Smooth muscle cell (in vitro differentiated cells): ENCODE data around the gene ZEB2. TPM values are rescaled to one million over a fixed set of nuclear protein-coding genes. Genes with fewer than 3 reads are reported as not detected.

Experiments used
- DNase-seq: peaks from one replicate; lab custom pipeline; 2025; ENCODE audit not compliant: unreplicated experiment; lab: John Stamatoyannopoulos, UW
- H2AFZ ChIP-seq: fragments of 200-600 bp; sonication (generic); 2 replicates; pipeline ENCODE4 v1.6.0; 2016; ENCODE audit warnings: antibody characterized with exemption, low read depth, mild to moderate bottlenecking
- H3F3A ChIP-seq: fragments of 200-600 bp; sonication (generic); 2 replicates; pipeline ENCODE4 v1.6.0; 2017; ENCODE audit warnings: antibody characterized with exemption, low read depth
- H3K27ac ChIP-seq: fragments of 200-600 bp; sonication (generic); 2 replicates; pipeline ENCODE4 v1.5.1; 2016; ENCODE audit warnings: low read depth, mild to moderate bottlenecking
- H3K27me3 ChIP-seq: fragments of 200-600 bp; sonication (generic); 2 replicates; pipeline ENCODE4 v1.6.1; 2016; ENCODE audit warnings: low read depth, mild to moderate bottlenecking
- H3K36me3 ChIP-seq: fragments of 200-600 bp; sonication (generic); 2 replicates; pipeline ENCODE4 v1.5.1; 2016; ENCODE audit warnings: low read depth
- H3K4me1 ChIP-seq: fragments of 200-600 bp; sonication (generic); 2 replicates; pipeline ENCODE4 v1.5.1; 2016; ENCODE audit warnings: low read depth
- H3K4me2 ChIP-seq: fragments of 200-600 bp; sonication (generic); 2 replicates; pipeline ENCODE4 v1.6.0; 2016; ENCODE audit warnings: mild to moderate bottlenecking
- H3K4me3 ChIP-seq: fragments of 200-600 bp; sonication (generic); 2 replicates; pipeline ENCODE4 v1.5.1; 2016; ENCODE audit warnings: mild to moderate bottlenecking
- H3K79me2 ChIP-seq: fragments of 200-600 bp; sonication (generic); 2 replicates; pipeline ENCODE4 v1.6.0; 2016; ENCODE audit warnings: low read depth, mild to moderate bottlenecking
- H3K9ac ChIP-seq: fragments of 200-600 bp; sonication (generic); 2 replicates; pipeline ENCODE4 v1.6.0; 2016; ENCODE audit warnings: low read depth
- H3K9me3 ChIP-seq: fragments of 200-600 bp; sonication (generic); replicated peaks from 2 replicates; pipeline ENCODE4 v1.5.1; 2016; ENCODE audit warnings: low read depth
- H4K20me1 ChIP-seq: fragments of 200-600 bp; sonication (generic); 2 replicates; pipeline ENCODE4 v1.6.0; 2016; ENCODE audit warnings: low read depth
- WGBS: methylation state at CpG from one replicate; pipeline ENCODE4 v1.1.7; 2016; ENCODE audit warnings: low lambda C conversion rate; 5-methylcytosine and 5-hydroxymethylcytosine counted together
- polyA plus RNA-seq: library from polyadenylated mRNA; unstranded; fragments of >200 nt; fragmentation: Nextera tagmentation; extraction: Ambion mirVana; gene quantifications from 2 replicates; pipeline ENCODE4 v1.2.1, GENCODE V29; 2016
- total RNA-seq: library from RNA; depleted of rRNA; stranded (reverse); fragments of >200 nt; gene quantifications from 2 replicates; pipeline ENCODE4 v1.2.3, GENCODE V29; 2014
- TF ChIP-seq, protein P1 (sequence below): fragments of 200-600 bp; sonication (generic); IDR thresholded peaks from 2 replicates; pipeline ENCODE4 v1.5.1; 2017; ENCODE audit warnings: borderline replicate concordance, mild to moderate bottlenecking, antibody characterized with exemption; ENCODE audit not compliant: insufficient read depth, poor library complexity, severe bottlenecking

Gene ZEB2
- total and polyA plus RNA-seq, 2 experiments from 2014 or later = 67.5 to 148 TPM

- DNase-seq = no peak
- WGBS = 89% methylated on average over 6 of the region's 6 CpGs
- Histone ChIP-seq H3K4me3 (no peak overlapping the region), H3K36me3 (peaks cover 6% of the 10 kb centered on the region), H3K9me3 (no peaks in the 10 kb centered on the region), H3K27me3 (no peaks in the 10 kb centered on the region), H4K20me1 (peaks cover 86% of the 10 kb centered on the region), H3K27ac (peak overlapping the region; percentile 93), H3K4me2 (peak overlapping the region; percentile 75), H3K9ac (no peak overlapping the region), H3K79me2 (peaks cover 85% of the 10 kb centered on the region), H2AFZ (no peak overlapping the region), H3F3A (peaks cover 38% of the 10 kb centered on the region), H3K4me1 (peaks cover 68% of the 10 kb centered on the region)
- TF ChIP-seq, protein P1, sequence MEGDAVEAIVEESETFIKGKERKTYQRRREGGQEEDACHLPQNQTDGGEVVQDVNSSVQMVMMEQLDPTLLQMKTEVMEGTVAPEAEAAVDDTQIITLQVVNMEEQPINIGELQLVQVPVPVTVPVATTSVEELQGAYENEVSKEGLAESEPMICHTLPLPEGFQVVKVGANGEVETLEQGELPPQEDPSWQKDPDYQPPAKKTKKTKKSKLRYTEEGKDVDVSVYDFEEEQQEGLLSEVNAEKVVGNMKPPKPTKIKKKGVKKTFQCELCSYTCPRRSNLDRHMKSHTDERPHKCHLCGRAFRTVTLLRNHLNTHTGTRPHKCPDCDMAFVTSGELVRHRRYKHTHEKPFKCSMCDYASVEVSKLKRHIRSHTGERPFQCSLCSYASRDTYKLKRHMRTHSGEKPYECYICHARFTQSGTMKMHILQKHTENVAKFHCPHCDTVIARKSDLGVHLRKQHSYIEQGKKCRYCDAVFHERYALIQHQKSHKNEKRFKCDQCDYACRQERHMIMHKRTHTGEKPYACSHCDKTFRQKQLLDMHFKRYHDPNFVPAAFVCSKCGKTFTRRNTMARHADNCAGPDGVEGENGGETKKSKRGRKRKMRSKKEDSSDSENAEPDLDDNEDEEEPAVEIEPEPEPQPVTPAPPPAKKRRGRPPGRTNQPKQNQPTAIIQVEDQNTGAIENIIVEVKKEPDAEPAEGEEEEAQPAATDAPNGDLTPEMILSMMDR = no peak
These were observed 90.4 kb downstream of the ZEB2 start for GRCh38 chr2:144429396-144430112.

DNA sequence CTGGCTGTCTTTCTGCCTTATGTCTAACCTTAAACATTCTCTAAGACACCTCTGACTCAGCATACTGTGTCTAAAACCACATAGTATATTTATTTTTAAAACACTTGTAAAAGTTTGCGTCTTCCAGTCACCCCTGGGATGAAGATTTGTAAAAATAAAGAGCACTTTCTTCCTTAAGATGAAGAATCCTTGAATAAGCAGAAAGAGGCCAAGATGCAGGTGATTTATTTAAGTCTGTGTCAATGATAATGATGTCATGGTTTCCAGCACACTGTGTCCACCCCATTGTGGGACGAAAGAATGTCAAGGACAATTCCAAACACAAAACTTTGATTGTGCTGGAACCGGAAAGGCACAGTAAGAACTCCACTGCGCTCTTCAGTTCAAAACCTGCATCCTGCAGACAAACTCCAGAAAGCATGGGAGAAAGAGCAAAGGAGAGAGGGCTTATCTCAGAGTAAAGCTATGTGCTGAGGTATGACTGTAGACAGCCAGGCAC, 92.9 kb downstream of the ZEB2 start:
- Histone ChIP-seq H3K27me3 (no peaks in the 10 kb centered on the region), H3K4me2 (peak overlapping the region; percentile 69), H3K27ac (peak overlapping the region; percentile 93), H3K4me1 (peaks cover 49% of the 10 kb centered on the region), H2AFZ (no peak overlapping the region), H3K4me3 (no peak overlapping the region), H3K9me3 (no peaks in the 10 kb centered on the region), H4K20me1 (peaks cover 61% of the 10 kb centered on the region), H3K9ac (peak overlapping the region; percentile 51), H3K36me3 (peaks cover 6% of the 10 kb centered on the region), H3F3A (peaks cover 30% of the 10 kb centered on the region), H3K79me2 (peaks cover 85% of the 10 kb centered on the region)
- TF ChIP-seq, protein P1 = no peak
- no peak for DNase-seq
- 13% methylated on average over 4 of the region's 4 CpGs for WGBS

GRCh38 chr2:144426355-144426754, 93.6 kb downstream of the ZEB2 start:
- TF ChIP-seq, protein P1 = no peak
- H3K79me2 ChIP-seq = peaks cover 83% of the 10 kb centered on the region
- peak overlapping the region; percentile 93 for H3K27ac ChIP-seq
- WGBS = 96% methylated on average over 1 of the region's 1 CpG
- no peaks in the 10 kb centered on the region for H3K27me3 ChIP-seq
- no peaks in the 10 kb centered on the region for H3K9me3 ChIP-seq
- H2AFZ ChIP-seq = no peak overlapping the region
- H3K4me1 ChIP-seq = peaks cover 42% of the 10 kb centered on the region
- peak overlapping the region; percentile 51 for H3K9ac ChIP-seq
- H3K4me3 ChIP-seq = no peak overlapping the region
- H3F3A ChIP-seq = peaks cover 29% of the 10 kb centered on the region
- DNase-seq = no peak
- H3K36me3 ChIP-seq = peaks cover 6% of the 10 kb centered on the region
- H4K20me1 ChIP-seq = peaks cover 55% of the 10 kb centered on the region
- H3K4me2 ChIP-seq = peak overlapping the region; percentile 69
